ENCODE measurements around the gene TNRC6C.
A peak's percentile ranks its signal among the peaks of the same experiment; 100 is the strongest.

Gene TNRC6C

GRCh38 chr17:77925831-77926543 lies 32.5 kb upstream of the TNRC6C start:
- no peaks in the 10 kb centered on the region for H3K27me3 ChIP-seq (ENCODE audit: insufficient read depth, low read depth)
- no peaks in the 10 kb centered on the region for H3K36me3 ChIP-seq (ENCODE audit: insufficient read depth)
- no peak overlapping the region for H3K4me3 ChIP-seq (IDR thresholded peaks at IDR 0.05; ENCODE audit: insufficient read depth, low read depth, low read length)

GRCh38 chr17:77926981-77927380 lies 31.5 kb upstream of the TNRC6C start:
- Histone ChIP-seq H3K27ac (no peak overlapping the region), H3K4me1 (ENCODE audit: low read depth, poor library complexity, severe bottlenecking) (peaks cover 20% of the 10 kb centered on the region), H3K79me2 (ENCODE audit: insufficient read depth, low read depth) (no peaks in the 10 kb centered on the region), H3K9ac (no peak overlapping the region), H2AFZ (ENCODE audit: low read depth) (no peak overlapping the region), H3K27me3 (ENCODE audit: insufficient read depth, low read depth) (no peaks in the 10 kb centered on the region), H3K4me3 (IDR thresholded peaks at IDR 0.05; ENCODE audit: insufficient read depth, low read depth, low read length) (no peak overlapping the region), H4K20me1 (ENCODE audit: insufficient read depth) (no peaks in the 10 kb centered on the region), H3K4me2 (no peak overlapping the region), H3K36me3 (ENCODE audit: insufficient read depth) (no peaks in the 10 kb centered on the region)
- TF ChIP-seq, protein P1, sequence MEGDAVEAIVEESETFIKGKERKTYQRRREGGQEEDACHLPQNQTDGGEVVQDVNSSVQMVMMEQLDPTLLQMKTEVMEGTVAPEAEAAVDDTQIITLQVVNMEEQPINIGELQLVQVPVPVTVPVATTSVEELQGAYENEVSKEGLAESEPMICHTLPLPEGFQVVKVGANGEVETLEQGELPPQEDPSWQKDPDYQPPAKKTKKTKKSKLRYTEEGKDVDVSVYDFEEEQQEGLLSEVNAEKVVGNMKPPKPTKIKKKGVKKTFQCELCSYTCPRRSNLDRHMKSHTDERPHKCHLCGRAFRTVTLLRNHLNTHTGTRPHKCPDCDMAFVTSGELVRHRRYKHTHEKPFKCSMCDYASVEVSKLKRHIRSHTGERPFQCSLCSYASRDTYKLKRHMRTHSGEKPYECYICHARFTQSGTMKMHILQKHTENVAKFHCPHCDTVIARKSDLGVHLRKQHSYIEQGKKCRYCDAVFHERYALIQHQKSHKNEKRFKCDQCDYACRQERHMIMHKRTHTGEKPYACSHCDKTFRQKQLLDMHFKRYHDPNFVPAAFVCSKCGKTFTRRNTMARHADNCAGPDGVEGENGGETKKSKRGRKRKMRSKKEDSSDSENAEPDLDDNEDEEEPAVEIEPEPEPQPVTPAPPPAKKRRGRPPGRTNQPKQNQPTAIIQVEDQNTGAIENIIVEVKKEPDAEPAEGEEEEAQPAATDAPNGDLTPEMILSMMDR (conservative IDR thresholded peaks at IDR 0.05; ENCODE audit: low read depth, low read length), result no peak

More at GRCh38 chr17:77925831-77926543, 32.5 kb upstream of the TNRC6C start:
- H3K79me2 ChIP-seq (ENCODE audit: insufficient read depth, low read depth), result no peaks in the 10 kb centered on the region
- no peak overlapping the region for H3K4me2 ChIP-seq
- TF ChIP-seq, protein P1 (conservative IDR thresholded peaks at IDR 0.05; ENCODE audit: low read depth, low read length), result no peak
- H3K9ac ChIP-seq, result no peak overlapping the region
- H3K4me1 ChIP-seq (ENCODE audit: low read depth, poor library complexity, severe bottlenecking), result peaks cover 20% of the 10 kb centered on the region
- H4K20me1 ChIP-seq (ENCODE audit: insufficient read depth), result no peaks in the 10 kb centered on the region
- H2AFZ ChIP-seq (ENCODE audit: low read depth), result no peak overlapping the region
- no peak overlapping the region for H3K27ac ChIP-seq

GRCh38 chr17:77927777-77928518 lies 30.6 kb upstream of the TNRC6C start:
- H3K36me3 ChIP-seq (ENCODE audit: insufficient read depth), result no peaks in the 10 kb centered on the region
- TF ChIP-seq, protein P1 (conservative IDR thresholded peaks at IDR 0.05; ENCODE audit: low read depth, low read length), result no peak
- no peak overlapping the region; the same call in 1 of the 2 replicates for H3K9ac ChIP-seq
- H3K79me2 ChIP-seq (ENCODE audit: insufficient read depth, low read depth), result no peaks in the 10 kb centered on the region
- H3K4me3 ChIP-seq (IDR thresholded peaks at IDR 0.05; ENCODE audit: insufficient read depth, low read depth, low read length), result no peak overlapping the region
- H4K20me1 ChIP-seq (ENCODE audit: insufficient read depth), result no peaks in the 10 kb centered on the region
- H3K4me2 ChIP-seq, result peak overlapping the region; percentile 55; the same call in 1 of the 2 replicates
- no peak overlapping the region; the same call in 1 of the 2 replicates for H3K27ac ChIP-seq
- H3K27me3 ChIP-seq (ENCODE audit: insufficient read depth, low read depth), result no peaks in the 10 kb centered on the region
- H2AFZ ChIP-seq (ENCODE audit: low read depth), result no peak overlapping the region
- peaks cover 20% of the 10 kb centered on the region for H3K4me1 ChIP-seq (ENCODE audit: low read depth, poor library complexity, severe bottlenecking)

- TF ChIP-seq, protein P1 (conservative IDR thresholded peaks at IDR 0.05; ENCODE audit: low read depth, low read length), result no peak
- H3K4me2 ChIP-seq, result peak overlapping the region; percentile 55
- no peaks in the 10 kb centered on the region for H3K79me2 ChIP-seq (ENCODE audit: insufficient read depth, low read depth)
- no peak overlapping the region for H3K4me3 ChIP-seq (IDR thresholded peaks at IDR 0.05; ENCODE audit: insufficient read depth, low read depth, low read length)
- H4K20me1 ChIP-seq (ENCODE audit: insufficient read depth), result no peaks in the 10 kb centered on the region
- H3K27ac ChIP-seq, result no peak overlapping the region; the same call in 1 of the 2 replicates
- peak overlapping the region; percentile 28; the same call in 1 of the 2 replicates for H2AFZ ChIP-seq (ENCODE audit: low read depth)
- no peaks in the 10 kb centered on the region for H3K27me3 ChIP-seq (ENCODE audit: insufficient read depth, low read depth)
- H3K9ac ChIP-seq, result no peak overlapping the region; the same call in 1 of the 2 replicates
- no peaks in the 10 kb centered on the region for H3K36me3 ChIP-seq (ENCODE audit: insufficient read depth)
- H3K4me1 ChIP-seq (ENCODE audit: low read depth, poor library complexity, severe bottlenecking), result peaks cover 20% of the 10 kb centered on the region
Observed at GRCh38 chr17:77928519-77929179, 29.9 kb upstream of the TNRC6C start.

Measured in KMS-11 (cell line).